ENCODE data around the gene NTRK3. TPM values are rescaled to one million over a fixed set of nuclear protein-coding genes. Genes with fewer than 3 reads are reported as not detected.
A peak's percentile ranks its signal among the peaks of the same experiment; 100 is the strongest.

Gene NTRK3
- total RNA-seq, 2 donors from 2014 or later: 4.2 to 7.2 TPM

- no peak for TF ChIP-seq POLR2A (IDR thresholded peaks at IDR 0.05)
- TF ChIP-seq, protein P1, sequence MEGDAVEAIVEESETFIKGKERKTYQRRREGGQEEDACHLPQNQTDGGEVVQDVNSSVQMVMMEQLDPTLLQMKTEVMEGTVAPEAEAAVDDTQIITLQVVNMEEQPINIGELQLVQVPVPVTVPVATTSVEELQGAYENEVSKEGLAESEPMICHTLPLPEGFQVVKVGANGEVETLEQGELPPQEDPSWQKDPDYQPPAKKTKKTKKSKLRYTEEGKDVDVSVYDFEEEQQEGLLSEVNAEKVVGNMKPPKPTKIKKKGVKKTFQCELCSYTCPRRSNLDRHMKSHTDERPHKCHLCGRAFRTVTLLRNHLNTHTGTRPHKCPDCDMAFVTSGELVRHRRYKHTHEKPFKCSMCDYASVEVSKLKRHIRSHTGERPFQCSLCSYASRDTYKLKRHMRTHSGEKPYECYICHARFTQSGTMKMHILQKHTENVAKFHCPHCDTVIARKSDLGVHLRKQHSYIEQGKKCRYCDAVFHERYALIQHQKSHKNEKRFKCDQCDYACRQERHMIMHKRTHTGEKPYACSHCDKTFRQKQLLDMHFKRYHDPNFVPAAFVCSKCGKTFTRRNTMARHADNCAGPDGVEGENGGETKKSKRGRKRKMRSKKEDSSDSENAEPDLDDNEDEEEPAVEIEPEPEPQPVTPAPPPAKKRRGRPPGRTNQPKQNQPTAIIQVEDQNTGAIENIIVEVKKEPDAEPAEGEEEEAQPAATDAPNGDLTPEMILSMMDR (IDR thresholded peaks at IDR 0.05): no peak
- TF ChIP-seq POLR2AphosphoS5 (IDR thresholded peaks at IDR 0.05): no peak
- intact Hi-C loops (cut with DNase I): no loop called here
- H3K36me3 ChIP-seq: no peaks in the 10 kb centered on the region
- WGBS: 91% methylated on average over 5 of the region's 5 CpGs
- DNase-seq (ENCODE audit: low spot score): no peak
- no peaks in the 10 kb centered on the region for H3K9me3 ChIP-seq
- no peak overlapping the region for H3K4me3 ChIP-seq
- H3K27ac ChIP-seq: no peak overlapping the region
- peaks cover 2% of the 10 kb centered on the region for H3K27me3 ChIP-seq (replicated peaks; ENCODE audit: insufficient read depth)
- H3K4me1 ChIP-seq (replicated peaks): peaks cover 10% of the 10 kb centered on the region
These were observed 5.5 kb upstream of the NTRK3 start for GRCh38 chr15:88262064-88262463.

- Histone ChIP-seq H3K27ac (no peak overlapping the region), H3K27me3 (replicated peaks; ENCODE audit: insufficient read depth) (peaks cover 15% of the 10 kb centered on the region), H3K4me3 (peak overlapping the region in 1 of 2 donors; percentile 28), H3K4me1 (replicated peaks) (peaks cover 12% of the 10 kb centered on the region), H3K9me3 (no peaks in the 10 kb centered on the region), H3K36me3 (no peaks in the 10 kb centered on the region)
- intact Hi-C loops (cut with DNase I): no loop called here
- WGBS: 10% methylated on average over 17 of the region's 17 CpGs
- DNase-seq (ENCODE audit: low spot score): no peak
- no peak for TF ChIP-seq POLR2AphosphoS5 (IDR thresholded peaks at IDR 0.05)
- TF ChIP-seq, protein P1 (IDR thresholded peaks at IDR 0.05): peak in 1 of 4 experiments; percentile 12
These were observed 1.6 kb upstream of the NTRK3 start for GRCh38 chr15:88258093-88258641.

DNA sequence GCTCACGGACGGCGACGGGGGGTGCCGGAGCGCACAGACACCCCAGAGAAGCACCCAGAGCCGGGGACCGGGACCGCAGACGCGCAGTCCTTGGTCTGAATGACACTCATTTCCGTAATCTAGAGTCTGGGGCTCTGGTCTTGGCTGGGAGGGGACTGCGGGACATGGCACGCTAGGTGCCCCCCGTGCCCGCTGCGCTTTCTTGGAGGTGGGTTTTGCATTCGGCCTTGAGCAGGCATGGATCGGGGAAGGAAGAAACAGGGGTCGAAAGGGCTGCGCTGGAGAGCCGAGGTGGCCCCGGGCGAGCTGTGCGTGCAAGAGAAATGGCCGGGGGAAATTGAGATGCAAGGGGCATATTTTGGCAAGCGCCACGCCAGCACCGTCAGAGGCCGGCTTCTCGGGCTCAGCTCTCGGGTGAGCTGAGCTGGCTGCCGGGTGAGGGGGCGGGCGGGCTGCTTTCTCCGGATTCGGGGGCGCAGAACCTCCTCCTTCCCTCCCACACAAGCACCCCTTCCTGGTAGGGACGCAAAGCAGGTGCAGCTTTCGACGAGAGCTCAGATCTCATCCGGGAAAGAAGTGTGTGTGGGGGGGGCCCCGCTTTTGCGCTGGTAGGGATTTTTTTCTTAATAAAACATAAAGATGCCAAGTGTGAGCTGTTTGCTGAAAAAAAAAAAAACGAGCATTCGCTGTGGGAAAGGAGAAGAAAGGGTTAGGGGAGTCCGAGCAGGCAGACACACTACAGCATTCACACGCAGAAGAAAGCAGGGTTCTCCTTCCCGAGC, 963 bp upstream of the NTRK3 start:
- no peak for DNase-seq (ENCODE audit: low spot score)
- Histone ChIP-seq H3K4me3 (peak overlapping the region; percentile 28 to 35), H3K27me3 (replicated peaks; ENCODE audit: insufficient read depth) (peaks cover 15% of the 10 kb centered on the region), H3K4me1 (replicated peaks) (peaks cover 12% of the 10 kb centered on the region), H3K27ac (no peak overlapping the region), H3K36me3 (no peaks in the 10 kb centered on the region), H3K9me3 (no peaks in the 10 kb centered on the region)
- TF ChIP-seq, protein P1 (IDR thresholded peaks at IDR 0.05): no peak
- 1% methylated on average over 49 of the region's 49 CpGs for WGBS
- intact Hi-C loops (cut with DNase I): no loop called here

GRCh38 chr15:88255484-88256278, 858 bp downstream of the NTRK3 start:
- H3K36me3 ChIP-seq: no peaks in the 10 kb centered on the region
- H3K4me1 ChIP-seq (replicated peaks): peaks cover 12% of the 10 kb centered on the region
- intact Hi-C loops (cut with DNase I): no loop called here
- no peak for TF ChIP-seq POLR2A (IDR thresholded peaks at IDR 0.05)
- TF ChIP-seq, protein P1 (IDR thresholded peaks at IDR 0.05): no peak
- no peak for TF ChIP-seq POLR2AphosphoS5 (IDR thresholded peaks at IDR 0.05)
- WGBS: 1% methylated on average over 58 of the region's 58 CpGs
- no peaks in the 10 kb centered on the region for H3K9me3 ChIP-seq
- H3K27ac ChIP-seq: peak overlapping the region; percentile 8 to 10
- H3K27me3 ChIP-seq (replicated peaks; ENCODE audit: insufficient read depth): peaks cover 15% of the 10 kb centered on the region
- peak; percentile 38 for DNase-seq (ENCODE audit: low spot score)
- H3K4me3 ChIP-seq: peak overlapping the region; percentile 28 to 35

Measured in prostate gland (tissue), 2 donors.